D341Med (cell line): Measurements from ENCODE around the gene SLC39A12.

ENCODE experiments used
- DNase-seq: peaks from one replicate; pipeline ENCODE4 v3.0.0; 2012; ENCODE audit warnings: low spot score

SLC39A12 gene

GRCh38 chr10:18059826-18060559 is 108.3 kb downstream of the SLC39A12 start:
- DNase-seq: no peak

DNA sequence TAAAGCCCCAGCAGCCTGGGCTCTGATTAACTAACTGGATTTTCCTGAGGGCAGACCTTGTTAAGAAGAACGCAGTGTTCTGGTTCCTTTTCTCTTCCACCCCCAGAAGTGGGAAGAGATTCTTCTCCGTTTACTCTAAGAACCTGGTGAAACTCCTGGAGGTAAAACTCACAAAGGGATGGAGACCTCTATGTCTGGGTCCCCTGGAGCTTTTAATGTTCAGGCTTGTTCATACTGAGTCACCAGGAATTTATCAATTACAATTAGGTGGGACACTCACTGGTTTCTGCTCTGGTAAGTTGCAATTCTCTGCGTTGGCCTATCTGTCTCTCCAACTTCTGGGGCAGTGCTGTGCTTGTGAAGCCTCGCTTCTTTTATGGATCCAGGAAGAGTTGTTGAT is 115.2 kb downstream of the SLC39A12 start:
- DNase-seq: no peak

DNA sequence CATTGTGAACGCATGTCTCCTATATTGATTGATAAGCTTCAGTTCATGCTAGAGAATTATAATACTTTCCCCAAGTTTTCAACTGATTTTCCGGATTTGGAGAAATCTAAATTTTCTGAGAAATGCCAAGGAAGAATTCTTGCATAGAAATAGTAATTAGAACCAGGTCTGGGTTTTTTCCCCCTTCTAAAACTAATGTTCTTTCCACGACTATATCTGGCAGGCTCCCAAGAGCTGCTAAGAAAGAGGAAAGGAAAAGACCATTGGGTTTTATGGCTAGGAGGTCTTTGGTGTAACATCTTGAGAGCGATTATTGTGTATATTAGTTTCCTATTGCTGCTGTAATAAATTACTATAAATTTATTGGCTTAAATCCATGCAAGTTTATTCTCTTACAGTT is 116.7 kb downstream of the SLC39A12 start:
- no peak for DNase-seq

DNA sequence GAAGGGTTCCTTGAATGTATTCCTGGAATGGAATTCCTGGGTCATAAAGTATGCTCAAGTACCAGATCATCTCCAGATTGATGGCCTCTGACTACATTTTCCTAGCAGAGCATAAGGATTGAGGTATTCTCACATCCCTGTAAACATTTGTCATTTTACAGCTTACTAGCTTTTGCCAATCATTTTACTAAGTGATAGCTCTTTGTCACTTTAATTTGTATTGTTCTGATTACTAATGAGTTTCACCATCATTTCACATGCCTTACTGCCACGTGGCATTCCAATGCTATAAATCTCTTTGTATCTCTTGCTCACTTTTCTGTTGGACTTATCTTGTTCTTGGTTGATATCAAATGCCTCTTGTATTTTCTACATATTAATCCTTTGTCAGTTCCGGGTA is 119.9 kb downstream of the SLC39A12 start:
- DNase-seq: no peak

- DNase-seq: no peak
Measured at GRCh38 chr10:18073314-18073713, 121.6 kb downstream of the SLC39A12 start.

DNA sequence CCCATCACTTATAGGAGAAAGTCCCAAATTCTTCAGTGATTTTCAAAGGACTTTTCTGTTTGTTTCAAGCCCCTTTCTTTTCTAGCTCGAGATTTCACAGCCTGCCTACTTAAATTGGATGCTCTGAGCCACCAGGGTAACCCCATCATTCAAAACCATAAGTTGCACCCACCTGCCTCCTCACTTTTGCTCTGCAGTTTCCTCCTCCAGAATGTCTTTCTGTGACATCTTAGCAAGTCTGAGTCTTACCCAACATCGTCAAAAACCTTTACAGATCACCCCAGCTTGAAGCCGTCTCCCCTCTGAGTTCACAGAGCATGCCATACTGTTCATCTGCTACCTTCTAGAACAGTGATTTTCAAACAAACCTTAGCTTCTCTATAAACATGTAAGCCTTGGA is 124.2 kb downstream of the SLC39A12 start:
- no peak for DNase-seq

DNA sequence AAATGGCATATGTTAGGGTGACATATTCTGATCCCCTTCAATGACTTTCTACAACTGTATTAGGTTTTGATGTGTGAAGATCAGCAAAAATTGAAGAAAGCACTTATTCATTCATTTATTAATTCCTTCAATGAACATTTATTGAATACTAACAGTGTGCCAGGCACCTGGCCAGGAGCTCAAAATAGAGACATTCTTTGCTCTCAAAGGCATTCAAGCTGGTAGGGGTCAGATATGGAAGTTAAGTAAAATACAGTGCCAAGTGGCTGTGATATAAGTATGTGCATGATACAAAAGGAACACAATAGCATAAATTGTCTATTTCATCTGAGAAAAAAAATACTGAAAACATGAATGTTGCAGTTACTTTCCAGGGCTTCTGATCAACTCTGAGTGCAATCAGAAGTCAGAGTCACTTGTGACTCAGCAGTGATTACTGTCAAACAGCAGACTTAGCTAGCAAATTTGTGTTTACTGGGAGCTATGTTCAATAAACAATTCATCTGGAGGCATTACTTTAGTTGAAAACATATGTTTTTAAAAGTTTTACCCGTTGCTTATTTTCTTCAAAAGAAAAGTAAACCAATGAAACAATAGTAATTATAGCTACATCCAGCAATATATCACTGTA is 128.1 kb downstream of the SLC39A12 start:
- DNase-seq: no peak

GRCh38 chr10:18082381-18082780 is 130.7 kb downstream of the SLC39A12 start:
- no peak for DNase-seq

DNA sequence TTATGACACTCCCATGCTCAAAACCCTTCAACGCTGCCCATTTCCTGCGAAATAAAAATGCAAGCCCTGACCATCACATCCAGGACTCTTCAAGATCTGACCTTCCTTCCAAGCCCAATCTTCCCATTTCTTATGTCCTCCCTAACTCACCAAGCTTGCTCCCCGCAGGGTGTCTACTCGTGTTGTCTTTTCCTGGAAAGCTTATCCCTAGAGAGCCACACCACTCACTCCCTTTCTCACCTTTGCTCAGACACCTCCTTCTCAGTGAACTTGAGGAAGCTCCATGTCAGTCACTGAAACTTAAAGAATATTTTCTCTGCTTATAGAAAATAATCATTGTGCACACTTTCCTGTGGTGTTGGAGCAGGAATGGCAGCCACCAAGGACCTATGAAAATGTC is 134.1 kb downstream of the SLC39A12 start:
- no peak for DNase-seq

- no peak for DNase-seq
Measured at GRCh38 chr10:18086746-18087145, 135.0 kb downstream of the SLC39A12 start.

- DNase-seq: no peak
Measured at GRCh38 chr10:18087355-18087754, 135.6 kb downstream of the SLC39A12 start.
